Measurements from ENCODE around the gene UGT1A10. TPM values are rescaled to one million over a fixed set of nuclear protein-coding genes. Genes with fewer than 3 reads are reported as not detected.

Gene UGT1A10
- polyA plus RNA-seq, 1 donor from 2014 or later = not detected

- no peak for TF ChIP-seq TAF1 (IDR thresholded peaks at IDR 0.05; ENCODE audit: low read depth)
- Histone ChIP-seq H3K4me2 (ENCODE audit: low read length) (no peak overlapping the region), H4K20me1 (ENCODE audit: insufficient read depth) (no peaks in the 10 kb centered on the region), H2AFZ (ENCODE audit: low read depth, low read length) (no peak overlapping the region), H3K27ac (ENCODE audit: low read length) (no peak overlapping the region), H3K27me3 (ENCODE audit: insufficient read depth, low read depth, low read length) (no peaks in the 10 kb centered on the region), H3K9me2 (ENCODE audit: insufficient read depth, low read length) (no peaks in the 10 kb centered on the region), H3F3A (ENCODE audit: insufficient read depth, low read length, poor library complexity, severe bottlenecking) (no peaks in the 10 kb centered on the region), H3K36me3 (ENCODE audit: insufficient read depth, low read length) (no peaks in the 10 kb centered on the region), H3K4me3 (ENCODE audit: low read length) (no peak overlapping the region), H3K9ac (ENCODE audit: low read length) (no peak overlapping the region), H3K9me3 (ENCODE audit: low read length) (no peaks in the 10 kb centered on the region), H3K79me2 (replicated peaks; ENCODE audit: insufficient read depth, low read length) (no peaks in the 10 kb centered on the region)
These were observed 178.0 kb downstream of the UGT1A10 start for GRCh38 chr2:233814056-233814835.

- no peak overlapping the region for H3K9ac ChIP-seq (ENCODE audit: low read length)
- no peaks in the 10 kb centered on the region for H3F3A ChIP-seq (ENCODE audit: insufficient read depth, low read length, poor library complexity, severe bottlenecking)
- H3K9me3 ChIP-seq (ENCODE audit: low read length) = no peaks in the 10 kb centered on the region
- H3K4me2 ChIP-seq (ENCODE audit: low read length) = no peak overlapping the region
- no peak overlapping the region for H3K4me3 ChIP-seq (ENCODE audit: low read length)
- H4K20me1 ChIP-seq (ENCODE audit: insufficient read depth) = no peaks in the 10 kb centered on the region
- no peaks in the 10 kb centered on the region for H3K9me2 ChIP-seq (ENCODE audit: insufficient read depth, low read length)
- H2AFZ ChIP-seq (ENCODE audit: low read depth, low read length) = no peak overlapping the region
- H3K27me3 ChIP-seq (ENCODE audit: insufficient read depth, low read depth, low read length) = no peaks in the 10 kb centered on the region
- no peak overlapping the region for H3K27ac ChIP-seq (ENCODE audit: low read length)
- H3K79me2 ChIP-seq (replicated peaks; ENCODE audit: insufficient read depth, low read length) = no peaks in the 10 kb centered on the region
- no peaks in the 10 kb centered on the region for H3K36me3 ChIP-seq (ENCODE audit: insufficient read depth, low read length)
- TF ChIP-seq TAF1 (IDR thresholded peaks at IDR 0.05; ENCODE audit: low read depth) = no peak
- no peak for TF ChIP-seq RAD21 (conservative IDR thresholded peaks at IDR 0.05)
- no peak for TF ChIP-seq POLR2AphosphoS5 (IDR thresholded peaks at IDR 0.05)
- TF ChIP-seq SMC3 (conservative IDR thresholded peaks at IDR 0.05; ENCODE audit: poor library complexity) = no peak
- TF ChIP-seq MXI1 (conservative IDR thresholded peaks at IDR 0.05; ENCODE audit: poor library complexity, severe bottlenecking) = no peak
- no peak for TF ChIP-seq EP300 (conservative IDR thresholded peaks at IDR 0.05; ENCODE audit: poor library complexity, severe bottlenecking)
- no peak for TF ChIP-seq CTCF (IDR thresholded peaks at IDR 0.05; ENCODE audit: poor library complexity, severe bottlenecking)
- TF ChIP-seq EZH2 (IDR thresholded peaks at IDR 0.05; ENCODE audit: borderline replicate concordance, insufficient read depth, low read length, poor library complexity, severe bottlenecking) = no peak
- no peak for TF ChIP-seq REST (IDR thresholded peaks at IDR 0.05; ENCODE audit: borderline replicate concordance)
These were observed 179.6 kb downstream of the UGT1A10 start for GRCh38 chr2:233815861-233816260.

Measured in neural cell (in vitro differentiated cells).